Measurements from ENCODE around the gene BCLAF1.
"Not testable (repeated sequence)": the region's sequence is repeated elsewhere in the genome, so short reads cannot be mapped to it uniquely, and the experiment has no call there.

The BCLAF1 gene

GRCh38 chr6:136249811-136250685, 39.6 kb downstream of the BCLAF1 start, which contains the start of gene MTFR2:
Gene MTFR2, minus strand, starts transcription at chr6:136250311. Its CDS starts 1,212 bp downstream, at chr6:136249099.
- DNase-seq (ENCODE audit: low read depth): peak; percentile 84

DNA sequence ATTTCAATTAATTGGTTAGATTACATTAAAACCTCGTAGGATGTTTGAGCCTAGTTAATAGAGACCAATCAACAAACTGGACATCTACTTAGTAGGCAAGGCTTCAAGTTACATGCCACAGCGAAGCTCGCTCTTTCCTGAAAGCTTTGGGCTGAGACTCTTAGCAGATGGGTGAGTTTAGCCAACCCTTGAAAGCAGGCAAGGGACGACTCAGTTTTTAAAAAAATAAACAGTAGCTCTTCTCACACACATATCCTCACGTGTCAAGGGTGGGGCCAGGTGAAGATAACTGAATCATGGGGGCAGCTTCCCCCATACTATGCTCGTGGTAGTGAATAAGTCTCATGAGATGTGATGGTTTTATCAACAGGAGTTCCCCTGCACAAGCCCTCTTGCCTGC, 40.3 kb downstream of the BCLAF1 start:
- DNase-seq (ENCODE audit: low read depth): no peak

DNA sequence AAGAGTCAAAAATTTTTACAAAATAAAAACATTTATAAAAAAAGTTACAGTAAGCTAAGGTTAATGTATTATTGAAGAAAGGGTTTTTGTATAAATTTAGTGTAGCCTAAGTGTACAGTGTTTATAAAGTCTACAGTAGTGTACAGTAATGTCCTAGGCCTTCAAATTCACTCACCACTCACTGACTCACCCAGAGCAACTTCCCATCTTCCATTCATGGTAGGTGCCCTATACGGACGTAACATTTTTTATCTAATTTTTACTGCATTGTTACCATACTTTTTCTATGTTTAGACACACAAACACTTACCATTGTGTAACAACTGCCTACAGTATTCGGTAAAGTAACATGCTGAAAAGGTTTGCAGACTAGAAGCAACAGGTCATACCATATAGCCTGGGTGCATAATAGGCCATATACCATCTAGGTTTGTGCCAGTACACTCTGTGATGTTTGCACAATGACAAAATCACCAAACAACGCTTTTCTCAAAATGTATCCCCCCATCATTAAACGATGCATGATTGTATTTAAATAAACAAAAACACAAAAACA, 45.5 kb downstream of the BCLAF1 start:
- DNase-seq (ENCODE audit: low read depth): no peak

DNA sequence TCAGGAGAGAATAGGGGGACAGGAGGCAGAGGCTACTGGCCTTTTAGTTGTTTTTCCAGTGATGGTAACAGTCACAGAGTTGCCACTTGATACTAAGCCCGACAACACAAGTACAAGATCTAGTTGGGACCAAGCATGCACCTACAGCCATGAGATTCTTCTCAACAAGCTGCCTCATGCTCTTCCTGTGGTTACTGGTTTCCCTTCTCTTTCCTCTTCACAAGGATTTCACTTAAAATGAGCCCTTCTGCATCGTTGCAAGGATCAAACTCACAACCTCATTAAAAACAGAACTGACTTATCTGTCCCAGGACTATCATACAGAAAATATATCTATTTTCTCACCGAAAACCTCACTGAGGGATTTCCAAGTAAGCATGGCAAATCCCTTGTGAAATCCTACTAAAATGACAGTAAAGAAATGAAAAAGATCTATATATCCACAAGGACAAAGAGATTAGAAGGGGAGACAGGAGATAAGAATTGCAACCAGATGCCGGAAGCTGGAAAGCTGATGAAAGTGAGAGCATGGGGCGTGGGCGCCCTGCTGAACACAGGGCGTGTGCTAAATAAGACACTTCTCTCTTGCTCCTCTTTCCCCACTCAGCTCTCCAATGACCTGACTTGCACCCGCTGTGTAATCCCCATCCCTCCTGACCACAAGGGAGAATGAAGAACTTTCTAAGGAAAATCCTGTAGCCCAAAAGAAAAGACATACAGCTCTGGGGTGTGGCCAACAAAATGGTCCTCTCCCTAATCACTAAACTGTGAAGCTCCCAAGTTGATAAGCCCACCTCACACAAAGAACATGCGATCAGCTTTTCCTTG, 53.0 kb downstream of the BCLAF1 start:
- DNase-seq (ENCODE audit: low read depth): no peak

DNA sequence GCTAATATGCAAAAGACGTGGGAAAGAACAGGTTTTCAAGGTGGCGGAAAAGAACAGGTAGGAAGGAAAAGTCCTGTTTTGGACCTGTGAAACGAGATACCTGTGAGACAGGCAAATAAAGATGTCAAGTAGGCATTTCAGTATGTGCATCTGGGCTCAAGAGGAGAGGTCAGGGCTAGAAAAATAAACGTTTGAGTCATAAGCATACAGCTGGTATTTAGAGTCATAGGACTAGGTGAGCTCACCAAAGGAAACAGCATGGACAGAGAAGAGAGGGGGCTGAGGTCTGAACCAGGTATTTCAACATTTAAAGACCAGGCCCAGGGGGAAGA, 54.4 kb downstream of the BCLAF1 start:
- DNase-seq (ENCODE audit: low read depth): no peak

GRCh38 chr6:136232701-136233100, 56.9 kb downstream of the BCLAF1 start:
- DNase-seq (ENCODE audit: low read depth): no peak

DNA sequence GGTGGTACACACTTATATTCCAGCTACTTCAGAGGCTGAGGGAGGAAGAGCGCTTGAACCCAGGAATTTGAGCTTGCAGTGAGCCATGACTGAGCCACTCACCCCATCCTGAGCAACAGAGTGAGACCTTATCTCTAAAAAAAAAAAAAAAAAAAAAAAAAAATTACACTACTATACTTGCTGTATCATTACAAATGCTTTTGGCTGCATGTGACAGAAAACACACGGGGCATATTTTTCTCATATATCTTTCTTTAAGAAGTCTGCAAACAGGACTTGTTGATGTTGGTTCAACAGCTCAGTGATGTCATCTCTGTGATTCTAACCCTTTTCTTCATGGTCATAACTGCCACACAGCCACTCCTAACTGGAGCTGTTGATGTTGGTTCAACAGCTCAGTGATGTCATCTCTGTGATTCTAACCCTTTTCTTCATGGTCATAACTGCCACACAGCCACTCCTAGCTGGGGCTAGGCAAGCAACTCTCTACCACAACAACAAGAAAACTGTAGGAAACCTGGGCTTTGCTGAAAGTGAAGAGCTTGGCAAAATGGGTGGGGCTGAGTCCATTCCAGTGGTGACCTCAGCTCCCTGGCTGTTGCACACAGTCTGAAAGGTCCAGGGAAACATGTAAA, 59.3 kb downstream of the BCLAF1 start:
- DNase-seq (ENCODE audit: low read depth): no peak

- no peak for DNase-seq (ENCODE audit: low read depth)
These were observed 60.8 kb downstream of the BCLAF1 start for GRCh38 chr6:136228814-136229213.

GRCh38 chr6:136226674-136227377, 62.8 kb downstream of the BCLAF1 start:
- DNase-seq (ENCODE audit: low read depth): no peak

- DNase-seq (ENCODE audit: low read depth): peak; percentile 25
These were observed 63.5 kb downstream of the BCLAF1 start for GRCh38 chr6:136226027-136226673.

GRCh38 chr6:136225496-136225895, 64.2 kb downstream of the BCLAF1 start:
- peak; percentile 17 for DNase-seq (ENCODE audit: low read depth)

DNA sequence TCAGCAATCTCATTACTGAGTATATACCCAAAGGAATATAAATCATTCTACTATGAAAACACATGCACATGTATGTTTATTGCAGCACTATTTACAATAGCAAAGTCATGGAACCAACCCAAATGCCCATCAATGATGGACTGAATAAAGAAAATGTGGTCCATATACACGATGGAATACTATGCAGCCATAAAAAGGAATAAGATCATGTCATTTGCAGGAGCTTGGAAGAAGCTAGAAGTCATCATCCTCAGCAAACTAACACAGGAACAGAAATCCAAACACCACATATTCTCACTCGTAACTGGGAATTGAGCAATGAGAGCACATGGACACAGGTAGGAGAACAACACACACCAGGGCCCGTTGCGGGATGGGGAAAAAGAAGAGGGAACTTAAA, 64.7 kb downstream of the BCLAF1 start:
- DNase-seq (ENCODE audit: low read depth): not testable (repeated sequence)

- no peak for DNase-seq (ENCODE audit: low read depth)
These were observed 72.9 kb downstream of the BCLAF1 start for GRCh38 chr6:136216503-136217401.

DNA sequence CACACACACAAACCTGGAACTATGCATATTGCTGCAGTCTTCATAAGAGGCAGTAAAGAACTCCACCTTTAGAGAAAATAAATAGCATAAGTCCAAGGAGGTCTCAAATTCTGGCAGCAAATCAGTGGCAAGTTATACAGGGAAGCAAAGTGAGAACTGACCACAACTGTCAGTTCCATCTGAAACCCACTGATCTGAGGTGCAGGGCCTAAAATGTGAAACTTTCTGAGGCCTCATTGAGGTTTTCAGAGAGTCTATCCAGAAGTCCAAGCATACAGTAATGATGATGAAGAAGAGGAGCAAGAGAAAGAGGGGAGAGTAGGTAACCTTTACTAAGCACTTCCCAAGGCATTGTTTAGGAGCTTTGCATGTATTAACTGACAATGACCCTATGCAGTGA, 75.8 kb downstream of the BCLAF1 start:
- DNase-seq (ENCODE audit: low read depth): no peak

- DNase-seq (ENCODE audit: low read depth): no peak
These were observed 76.6 kb downstream of the BCLAF1 start for GRCh38 chr6:136213012-136213539.

GRCh38 chr6:136212608-136213007, 77.0 kb downstream of the BCLAF1 start:
- no peak for DNase-seq (ENCODE audit: low read depth)

DNA sequence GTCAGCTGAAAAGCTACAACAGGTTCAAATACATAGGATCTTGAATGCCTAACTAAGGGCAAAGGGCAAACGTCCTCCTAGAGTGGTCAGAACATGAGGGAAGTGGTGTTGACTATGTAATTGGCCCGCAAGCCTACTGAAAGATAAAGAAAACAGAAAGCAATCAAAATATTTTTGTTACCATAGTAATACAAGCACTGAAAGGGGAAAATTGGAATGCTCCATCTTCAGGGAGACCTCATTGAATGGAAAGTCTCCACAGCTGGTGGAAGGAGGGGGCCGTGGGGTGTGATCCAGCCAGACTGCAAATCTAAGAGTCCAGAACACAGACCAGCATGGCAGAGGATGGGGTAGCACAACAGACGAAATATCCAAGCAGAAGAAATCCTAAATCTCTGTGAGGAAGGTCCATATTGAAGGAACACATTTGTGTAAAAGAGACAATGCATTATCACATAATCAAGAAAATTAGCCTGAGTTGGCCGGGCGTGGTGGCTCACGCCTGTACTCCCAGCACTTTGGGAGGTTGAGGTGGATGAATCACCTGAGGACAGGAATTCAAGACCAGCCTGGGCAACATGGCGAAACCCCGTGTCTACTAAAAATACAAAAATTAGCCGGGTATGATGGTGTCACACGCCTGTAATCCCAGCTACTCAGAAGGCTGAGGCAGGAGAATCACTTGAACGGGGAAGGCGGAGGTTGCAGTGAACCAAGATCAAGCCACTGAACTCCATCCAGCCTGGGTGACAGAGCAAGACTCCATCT, 79.1 kb downstream of the BCLAF1 start:
- no peak for DNase-seq (ENCODE audit: low read depth)

DNA sequence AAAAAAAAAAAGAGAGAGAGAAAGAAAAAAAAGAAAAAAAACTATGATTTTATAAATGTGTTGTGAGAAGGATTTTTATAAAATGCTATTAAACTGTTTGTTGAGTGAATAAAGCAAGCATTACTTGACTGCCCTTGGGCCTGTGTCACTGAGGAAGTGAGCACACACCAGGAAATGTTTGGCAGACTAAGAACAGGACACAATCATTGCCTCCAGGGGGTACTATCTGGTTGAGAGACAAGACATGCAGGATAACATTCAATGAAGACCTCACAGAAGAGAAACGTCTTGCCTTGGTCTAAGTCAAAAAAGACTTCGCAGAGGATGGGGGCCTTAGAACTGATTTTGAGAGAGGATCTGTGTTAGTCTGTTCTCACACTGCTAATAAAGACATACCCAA, 80.2 kb downstream of the BCLAF1 start:
- DNase-seq (ENCODE audit: low read depth): no peak

DNA sequence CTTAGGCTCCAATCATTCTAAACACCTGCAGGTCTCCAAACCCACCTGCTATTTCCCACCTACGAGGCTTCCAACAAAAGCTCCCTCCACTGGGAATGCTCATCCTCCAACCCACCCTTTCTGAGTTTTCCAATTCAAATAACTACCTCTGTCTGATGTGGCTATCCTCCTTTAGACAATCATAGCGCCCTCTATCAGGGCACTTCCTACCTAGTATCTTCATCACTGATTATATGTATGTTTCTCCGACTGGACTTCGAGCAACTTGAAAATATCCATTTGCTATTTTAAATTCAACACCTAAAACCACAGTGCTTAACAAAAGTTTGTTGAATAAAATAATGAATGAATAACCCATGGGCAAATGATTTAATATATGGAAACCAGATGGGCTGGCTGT, 80.9 kb downstream of the BCLAF1 start:
- DNase-seq (ENCODE audit: low read depth): no peak
